Heart left ventricle (tissue), 16 donors: ENCODE results near the gene ADAMTS20. TPM values are rescaled to one million over a fixed set of nuclear protein-coding genes. Genes with fewer than 3 reads are reported as not detected.

ENCODE experiments used
- ATAC-seq, 4 donors: fragments of 200-7000 bp; cut with Tn5 transposase; one replicate each; pipeline ENCODE4 v1.9.1; 2020 to 2022; ENCODE audit warnings: moderate library complexity in 4 of 4, mild to moderate bottlenecking in 3 of 4, moderate number of reproducible peaks in 1 of 4
- DNase-seq, 5 donors: peaks; one replicate each; pipeline ENCODE4 v3.0.0-alpha.2; 2020
- H3K27ac ChIP-seq, 12 donors: fragments of 200-600 bp; sonication (generic) in 4 of 12; one replicate each; pipeline versions ENCODE4 v1.5.0 to v1.8.0; 2016 to 2022; ENCODE audit warnings: mild to moderate bottlenecking in 2 of 12
- H3K27me3 ChIP-seq, 9 donors: fragments of 200-600 bp; sonication (generic) in 2 of 9; one replicate each; pipeline versions ENCODE4 v1.5.1 to v1.8.0; 2016 to 2022; ENCODE audit warnings: mild to moderate bottlenecking in 3 of 9
- H3K36me3 ChIP-seq, 9 donors: fragments of 200-600 bp; sonication (generic) in 2 of 9; one replicate each; pipeline versions ENCODE4 v1.5.0 to v1.8.0; 2018 to 2022; ENCODE audit warnings: mild to moderate bottlenecking in 2 of 9
- H3K4me1 ChIP-seq, 12 donors: fragments of 200-600 bp; sonication (generic) in 4 of 12; one replicate each; pipeline versions ENCODE4 v1.5.0 to v1.8.0; 2016 to 2022; ENCODE audit warnings: mild to moderate bottlenecking in 3 of 12
- H3K4me3 ChIP-seq, 12 donors: fragments of 200-600 bp; sonication (generic) in 4 of 12; one replicate each; pipeline versions ENCODE4 v1.5.0 to v1.8.0; 2017 to 2022; ENCODE audit warnings: mild to moderate bottlenecking in 9 of 12, moderate library complexity in 4 of 12
- H3K9me3 ChIP-seq, 12 donors: fragments of 200-600 bp; sonication (generic) in 4 of 12; one replicate each; pipeline versions ENCODE4 v1.5.0 to v1.8.0; 2016 to 2022; ENCODE audit warnings: mild to moderate bottlenecking in 1 of 12
- POLR2A ChIP-seq, 2 donors: fragments of 450-650 bp; IDR thresholded peaks; one replicate each; pipeline ENCODE4 v1.6.1; 2017; ENCODE audit warnings: antibody characterized with exemption in 2 of 2, mild to moderate bottlenecking in 2 of 2, moderate library complexity in 2 of 2
- WGBS, 4 donors: extraction: QIAGEN DNeasy Blood & Tissue Kit in 2 of 4; methylation state at CpG; one replicate each; pipeline versions ENCODE4 v1.1.5 to v1.1.7; 2013 to 2018; 5-methylcytosine and 5-hydroxymethylcytosine counted together
- intact Hi-C, 10 donors: fragments of 100-400 bp; cut with DNase I; formaldehyde crosslinking; loops; one replicate each; pipeline versions ENCODE4 v1.11.1 to v1.14.2; 2022
- polyA plus RNA-seq, 2 donors: library from polyadenylated mRNA; stranded (reverse); fragments of 200-250 nt; gene quantifications; one replicate each; pipeline ENCODE4 v1.2.3, GENCODE V29; 2013
- total RNA-seq, 9 donors: library from RNA; depleted of rRNA in 2 of 9; stranded (reverse); fragments of >200 nt in 2 of 9; fragmentation: NEBNext Ultra II Directional in 3 of 9; extraction: Animal tissue kit (Norgen Biotek cat#: 25700) in 3 of 9; gene quantifications; one replicate each; pipeline versions ENCODE4 v1.1.0 to v1.2.4, GENCODE V29; 2016 to 2023
- TF ChIP-seq, protein P1 (sequence below), 12 donors: fragments of 200-600 bp; sonication (generic) in 4 of 12; IDR thresholded peaks; one replicate each; pipeline versions ENCODE4 v1.5.0 to v1.8.0; 2018 to 2022; ENCODE audit warnings: antibody characterized with exemption in 12 of 12, mild to moderate bottlenecking in 5 of 12
- donor health status: ischemic (EF 13 %, LVEDD 7.1; RV severe dilation, severe dysfunction).
- donor health status: healthy with polysubstance abuse.
- donor health status: DM: no; HTN: yes; CAD: no.
- donor health status: DM: no; HTN: no; CAD: no.
- donor health status: ischemic (EF 25% LVEDD 6.9; RV normal size, moderate dysfunction).
- donor health status: ischemic (EF 25% LVEDD 5.7; RV mildly dilated, moderate dysfunction).
- donor health status: healthy.
- donor health status: DM: yes; HTN: yes; CAD: no.
- donor health status: ischemic (EF 35%, LVEDD 5.7; RV mildly dilated, moderate dysfunction).
- donor health status: nonischemic (EF 11% LVEDD 7.7; RV severe dilation, severe dysfunction).
- donor health status: DM: yes; HTN: yes; CAD: no.
- donor health status: PGD.
- donor health status: ischemic (EF 29% LVEDD 5.4; RV normal size, mild dysfunction).
- donor health status: nonischemic (EF 23%, LVEDD 6.1; RV moderate dilation, normal function).

ADAMTS20 gene
- total and polyA plus RNA-seq, 11 donors, result 0.05 TPM; not detected in 10

DNA sequence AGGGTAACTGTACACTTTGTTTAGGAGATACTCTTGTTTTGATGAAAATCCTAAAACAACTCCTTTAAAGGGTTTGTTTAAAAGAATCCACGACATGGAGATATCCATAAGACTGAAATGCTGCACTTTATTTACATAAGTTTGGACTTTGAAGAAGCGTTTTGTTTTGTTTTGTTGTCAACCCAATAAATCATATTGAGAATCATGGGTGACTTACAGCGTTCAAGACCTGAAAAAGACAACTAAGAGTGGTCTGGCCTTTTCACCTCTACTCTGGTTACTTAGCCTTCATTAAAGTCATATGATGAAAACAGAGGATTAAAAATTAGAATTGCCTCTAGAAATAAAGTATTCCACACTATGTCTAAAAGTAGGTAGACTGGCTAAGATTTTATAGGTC lies 234.8 kb downstream of the ADAMTS20 start:
- Histone ChIP-seq H3K4me3 (no peak overlapping the region), H3K27me3 (no peaks in the 10 kb centered on the region), H3K9me3 (no peaks in the 10 kb centered on the region), H3K27ac (no peak overlapping the region), H3K36me3 (no peaks in the 10 kb centered on the region), H3K4me1 (no peaks in the 10 kb centered on the region)
- no peak for ATAC-seq
- intact Hi-C loops, result no loop called here
- DNase-seq, result no peak
- WGBS, 4 donors, result 85 to 91% (median 87%) methylated on average over 3 of the region's 3 CpGs
- TF ChIP-seq, protein P1, sequence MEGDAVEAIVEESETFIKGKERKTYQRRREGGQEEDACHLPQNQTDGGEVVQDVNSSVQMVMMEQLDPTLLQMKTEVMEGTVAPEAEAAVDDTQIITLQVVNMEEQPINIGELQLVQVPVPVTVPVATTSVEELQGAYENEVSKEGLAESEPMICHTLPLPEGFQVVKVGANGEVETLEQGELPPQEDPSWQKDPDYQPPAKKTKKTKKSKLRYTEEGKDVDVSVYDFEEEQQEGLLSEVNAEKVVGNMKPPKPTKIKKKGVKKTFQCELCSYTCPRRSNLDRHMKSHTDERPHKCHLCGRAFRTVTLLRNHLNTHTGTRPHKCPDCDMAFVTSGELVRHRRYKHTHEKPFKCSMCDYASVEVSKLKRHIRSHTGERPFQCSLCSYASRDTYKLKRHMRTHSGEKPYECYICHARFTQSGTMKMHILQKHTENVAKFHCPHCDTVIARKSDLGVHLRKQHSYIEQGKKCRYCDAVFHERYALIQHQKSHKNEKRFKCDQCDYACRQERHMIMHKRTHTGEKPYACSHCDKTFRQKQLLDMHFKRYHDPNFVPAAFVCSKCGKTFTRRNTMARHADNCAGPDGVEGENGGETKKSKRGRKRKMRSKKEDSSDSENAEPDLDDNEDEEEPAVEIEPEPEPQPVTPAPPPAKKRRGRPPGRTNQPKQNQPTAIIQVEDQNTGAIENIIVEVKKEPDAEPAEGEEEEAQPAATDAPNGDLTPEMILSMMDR (IDR thresholded peaks at IDR 0.05), result no peak
- no peak for TF ChIP-seq POLR2A (IDR thresholded peaks at IDR 0.05)

- ATAC-seq (no peak), DNase-seq (no peak)
- H3K27me3 ChIP-seq, result no peaks in the 10 kb centered on the region
- no peaks in the 10 kb centered on the region for H3K9me3 ChIP-seq
- H3K36me3 ChIP-seq, result no peaks in the 10 kb centered on the region
- no peaks in the 10 kb centered on the region for H3K4me1 ChIP-seq
- intact Hi-C loops, result no loop called here
- no peak overlapping the region for H3K4me3 ChIP-seq
- H3K27ac ChIP-seq, result no peak overlapping the region
- WGBS, 4 donors, result 84 to 95% (median 92%) methylated on average over 1 of the region's 1 CpG
- no peak for TF ChIP-seq POLR2A (IDR thresholded peaks at IDR 0.05)
- TF ChIP-seq, protein P1 (IDR thresholded peaks at IDR 0.05), result no peak
Measured at GRCh38 chr12:43316520-43316919, 235.5 kb downstream of the ADAMTS20 start.

DNA sequence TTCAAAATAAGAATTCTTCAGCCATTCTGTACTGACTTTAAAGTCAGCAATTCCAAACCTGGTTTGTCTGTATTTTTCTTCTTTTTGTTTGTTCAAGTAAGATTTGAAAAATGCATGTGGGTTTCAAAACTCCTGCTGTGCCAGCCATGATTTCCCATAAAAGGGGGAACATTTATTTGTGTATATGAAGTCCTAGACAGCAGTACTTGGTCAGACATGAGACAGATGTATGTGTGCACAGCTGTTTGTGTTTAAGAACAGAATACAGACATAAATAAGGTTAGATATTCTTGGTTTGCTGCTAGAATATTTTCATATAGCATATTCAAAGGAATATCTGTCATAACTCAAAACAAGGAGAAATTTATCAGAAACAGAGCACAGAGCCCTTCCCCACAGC lies 236.0 kb downstream of the ADAMTS20 start:
- no peak for ATAC-seq
- intact Hi-C loops, result no loop called here
- H3K9me3 ChIP-seq, result no peaks in the 10 kb centered on the region
- no peak overlapping the region for H3K27ac ChIP-seq
- TF ChIP-seq, protein P1 (IDR thresholded peaks at IDR 0.05), result no peak
- TF ChIP-seq POLR2A (IDR thresholded peaks at IDR 0.05), result no peak
- no peak for DNase-seq
- no peaks in the 10 kb centered on the region for H3K4me1 ChIP-seq
- no peaks in the 10 kb centered on the region for H3K27me3 ChIP-seq
- H3K36me3 ChIP-seq, result no peaks in the 10 kb centered on the region
- H3K4me3 ChIP-seq, result no peak overlapping the region

DNA sequence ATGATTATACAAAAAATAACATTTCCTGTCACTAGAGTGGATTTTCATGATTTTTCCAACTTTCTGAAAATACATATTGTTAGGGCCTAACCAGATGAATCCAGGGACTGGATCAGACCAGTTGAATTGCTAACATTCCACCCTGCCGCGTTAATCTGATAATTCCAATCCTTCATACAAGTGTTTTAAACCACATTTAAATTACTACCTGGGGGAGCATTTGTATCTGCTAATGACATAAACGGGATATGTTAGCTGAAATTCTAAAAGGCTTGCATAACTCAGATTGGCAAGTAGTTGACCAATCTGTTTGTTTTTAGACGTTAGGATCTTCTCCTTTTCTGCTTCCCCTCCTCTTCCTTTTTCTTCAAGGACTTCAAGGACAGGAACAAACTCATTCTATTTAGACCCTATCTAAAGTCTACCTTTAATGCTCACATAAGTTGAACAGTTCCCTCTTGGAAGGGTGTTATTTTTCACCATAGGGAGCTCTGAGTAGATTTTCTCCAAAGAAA lies 239.0 kb downstream of the ADAMTS20 start:
- Histone ChIP-seq H3K27ac (no peak overlapping the region), H3K4me1 (no peaks in the 10 kb centered on the region), H3K9me3 (no peaks in the 10 kb centered on the region), H3K4me3 (no peak overlapping the region), H3K27me3 (no peaks in the 10 kb centered on the region), H3K36me3 (no peaks in the 10 kb centered on the region)
- ATAC-seq (no peak), DNase-seq (no peak)
- WGBS, 4 donors, result 62 to 67% (median 65%) methylated on average over 4 of the region's 4 CpGs
- intact Hi-C loops, result no loop called here
- no peak for TF ChIP-seq POLR2A (IDR thresholded peaks at IDR 0.05)
- TF ChIP-seq, protein P1 (IDR thresholded peaks at IDR 0.05), result no peak
